Activated naive CD8-positive, alpha-beta T cell treated with anti-CD3 and anti-CD28 coated beads, Interleukin-2, amount 50 U/mL, for 24 hours (primary cell): ENCODE data around the gene KIAA1755.

Source experiments
- ATAC-seq: fragments of 150-1000 bp; cut with Tn5 transposase; one replicate; pipeline ENCODE4 v1.10.0; 2021
- DNase-seq: peaks from one replicate; pipeline ENCODE4 v3.0.0; 2021
- H3K27ac Mint-ChIP-seq: one replicate; pipeline ENCODE4 v1.8.0; 2021; ENCODE audit warnings: mild to moderate bottlenecking, mixed read lengths
- H3K27me3 Mint-ChIP-seq: one replicate; pipeline ENCODE4 v1.8.0; 2021; ENCODE audit warnings: mixed read lengths
- H3K36me3 Mint-ChIP-seq: one replicate; pipeline ENCODE4 v1.8.0; 2021; ENCODE audit warnings: low read depth, mixed read lengths
- H3K4me1 Mint-ChIP-seq: one replicate; pipeline ENCODE4 v1.8.0; 2021; ENCODE audit warnings: mixed read lengths
- H3K4me3 Mint-ChIP-seq: one replicate; pipeline ENCODE4 v1.8.0; 2021; ENCODE audit warnings: mild to moderate bottlenecking, moderate library complexity, mixed read lengths
- H3K9me3 Mint-ChIP-seq: one replicate; pipeline ENCODE4 v1.8.0; 2021; ENCODE audit warnings: mixed read lengths

KIAA1755 gene

DNA sequence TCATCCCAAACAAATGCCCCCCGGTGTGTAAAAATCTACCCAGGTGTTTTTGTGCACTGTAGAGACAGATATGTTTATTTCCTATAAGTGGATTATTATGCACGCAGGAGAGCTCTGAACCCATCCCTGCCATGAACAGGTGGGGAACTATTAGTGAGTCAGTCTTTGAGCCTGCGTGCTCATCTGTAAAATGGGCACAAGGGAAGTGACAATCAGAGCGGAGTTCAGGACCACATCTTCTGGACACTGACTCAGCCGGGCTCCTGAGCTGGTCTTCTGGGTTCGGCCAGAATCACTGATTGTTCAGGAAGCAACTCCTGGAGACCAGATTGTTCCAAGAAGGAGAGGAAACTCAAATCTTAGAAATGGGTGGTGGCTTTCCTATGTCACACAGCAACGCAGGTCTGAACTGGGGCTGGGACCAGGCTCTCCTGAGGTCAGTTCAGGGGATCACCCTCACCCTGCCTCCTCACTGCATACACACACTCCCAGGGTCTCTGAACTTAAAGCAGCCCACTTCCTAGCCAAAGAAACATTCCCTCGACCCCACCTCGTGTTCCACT lies 68.1 kb downstream of the KIAA1755 start:
- Mint-ChIP-seq H3K4me3 (no peak overlapping the region), H3K27ac (no peak overlapping the region), H3K9me3 (peaks cover 6% of the 10 kb centered on the region), H3K4me1 (no peaks in the 10 kb centered on the region), H3K36me3 (no peaks in the 10 kb centered on the region), H3K27me3 (peaks cover 8% of the 10 kb centered on the region)
- DNase-seq (no peak), ATAC-seq (no peak)

DNA sequence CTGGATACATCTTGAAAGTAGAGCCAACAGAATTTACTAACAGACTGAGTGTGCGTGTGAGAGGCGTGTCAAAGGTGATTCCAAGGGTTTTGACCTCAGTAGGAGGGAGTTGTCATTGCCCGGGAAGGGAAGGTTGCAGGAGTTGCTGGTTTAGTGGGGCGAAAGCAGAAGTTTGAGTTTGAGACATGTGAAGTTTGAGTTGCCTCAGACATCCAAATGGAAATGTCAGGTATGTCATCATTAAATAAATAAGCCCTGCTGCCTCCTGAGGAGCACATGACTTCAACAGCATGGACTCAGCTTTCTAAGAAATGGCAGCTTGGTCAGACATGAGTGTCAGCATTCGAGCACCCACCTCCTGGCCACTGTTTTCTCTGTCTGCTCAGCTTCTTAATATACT lies 68.9 kb downstream of the KIAA1755 start:
- Mint-ChIP-seq H3K36me3 (no peaks in the 10 kb centered on the region), H3K27me3 (peaks cover 8% of the 10 kb centered on the region), H3K9me3 (peaks cover 6% of the 10 kb centered on the region), H3K4me1 (no peaks in the 10 kb centered on the region), H3K4me3 (no peak overlapping the region), H3K27ac (no peak overlapping the region)
- ATAC-seq (no peak), DNase-seq (no peak)

DNA sequence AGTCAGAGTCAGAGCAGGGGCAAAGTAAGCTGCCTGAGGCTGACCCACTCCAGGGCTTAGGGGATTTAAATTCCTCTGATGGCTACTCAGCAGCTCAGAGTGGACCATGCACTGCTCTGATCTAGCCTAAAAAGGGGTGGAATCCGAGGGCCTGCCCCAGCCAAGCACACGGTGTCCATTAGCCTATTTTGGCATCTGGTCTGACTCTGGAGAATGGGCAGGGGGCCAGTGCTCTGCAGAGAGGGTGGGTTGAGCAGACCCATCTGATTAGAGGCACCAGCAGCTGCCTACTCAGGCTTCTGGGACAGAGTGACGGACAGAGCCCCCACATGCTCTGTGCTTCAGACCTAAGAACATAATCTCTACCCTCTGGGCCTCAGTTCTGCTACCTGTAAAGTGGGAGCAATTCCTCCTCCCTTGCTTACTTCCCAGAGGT lies 69.6 kb downstream of the KIAA1755 start:
- Mint-ChIP-seq H3K27ac (no peak overlapping the region), H3K27me3 (peaks cover 6% of the 10 kb centered on the region), H3K4me3 (no peak overlapping the region), H3K4me1 (no peaks in the 10 kb centered on the region), H3K36me3 (no peaks in the 10 kb centered on the region), H3K9me3 (peaks cover 6% of the 10 kb centered on the region)
- DNase-seq (no peak), ATAC-seq (no peak)

DNA sequence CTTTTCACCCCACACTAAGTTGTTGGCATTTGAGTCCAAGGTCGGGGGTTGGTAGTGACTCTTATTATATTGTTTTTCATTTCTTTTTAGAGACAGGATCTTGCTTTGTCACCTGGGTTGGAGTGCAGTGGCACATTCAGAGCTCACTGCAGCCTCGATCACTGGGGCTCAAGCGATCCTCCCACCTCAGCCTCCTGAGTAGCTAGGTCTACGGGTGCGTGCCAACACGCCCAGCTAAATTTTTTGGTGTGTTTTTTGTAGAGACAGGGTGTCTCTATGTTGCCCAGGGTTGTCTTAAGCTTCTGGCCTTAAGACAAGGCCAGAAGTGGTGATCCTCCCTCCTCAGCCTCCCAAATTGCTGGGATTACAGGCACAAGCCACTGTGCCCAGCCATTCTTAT lies 70.4 kb downstream of the KIAA1755 start:
- H3K9me3 Mint-ChIP-seq: peaks cover 6% of the 10 kb centered on the region
- peaks cover 5% of the 10 kb centered on the region for H3K27me3 Mint-ChIP-seq
- H3K4me3 Mint-ChIP-seq: no peak overlapping the region
- H3K27ac Mint-ChIP-seq: no peak overlapping the region
- ATAC-seq (no peak), DNase-seq (no peak)
- H3K4me1 Mint-ChIP-seq: no peaks in the 10 kb centered on the region
- no peaks in the 10 kb centered on the region for H3K36me3 Mint-ChIP-seq

DNA sequence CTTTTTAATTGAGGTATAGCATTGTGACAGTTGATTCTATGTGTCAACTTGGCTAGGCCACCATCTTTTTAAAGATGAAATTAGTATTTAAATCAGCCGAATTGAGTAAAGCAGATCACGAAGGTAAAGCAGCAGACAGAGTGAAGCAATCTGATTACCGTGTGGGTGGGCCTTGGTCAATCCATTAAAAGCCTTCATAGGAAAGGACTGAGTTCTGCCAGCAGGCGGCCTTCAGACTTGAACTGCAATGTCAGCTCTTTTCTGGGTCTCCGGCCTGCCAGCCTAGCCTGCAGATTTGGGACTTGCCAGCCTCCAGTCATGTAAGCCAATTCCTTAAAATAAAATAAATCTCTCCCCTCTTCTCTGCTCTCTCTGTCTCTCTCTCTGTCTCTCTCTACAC lies 73.0 kb downstream of the KIAA1755 start:
- Mint-ChIP-seq H3K27me3 (peaks cover 13% of the 10 kb centered on the region), H3K4me3 (no peak overlapping the region), H3K4me1 (no peaks in the 10 kb centered on the region), H3K27ac (no peak overlapping the region), H3K9me3 (no peaks in the 10 kb centered on the region), H3K36me3 (no peaks in the 10 kb centered on the region)
- no peak for ATAC-seq
- DNase-seq: no peak

DNA sequence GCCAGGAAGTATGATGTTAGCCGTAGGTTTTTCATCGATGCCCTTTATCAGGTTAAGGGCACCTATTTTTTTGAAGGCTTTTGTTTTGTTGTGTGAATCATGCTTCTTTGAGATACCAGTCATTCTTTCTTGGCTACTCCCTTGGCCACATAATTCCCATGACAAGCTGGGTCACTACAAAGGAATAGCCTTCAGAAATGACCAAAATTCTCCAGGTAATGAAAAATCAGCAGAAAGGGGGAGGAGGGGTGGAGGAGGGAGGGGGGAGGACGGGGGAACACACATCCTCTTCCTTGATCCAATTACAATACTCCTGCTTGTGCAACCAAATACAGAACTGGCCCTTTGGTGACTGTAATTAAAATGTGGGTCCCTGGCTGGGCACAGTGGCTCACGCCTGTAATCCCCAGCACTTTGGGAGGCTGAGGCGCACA lies 73.7 kb downstream of the KIAA1755 start:
- Mint-ChIP-seq H3K4me1 (no peaks in the 10 kb centered on the region), H3K27me3 (peaks cover 14% of the 10 kb centered on the region), H3K27ac (no peak overlapping the region), H3K9me3 (no peaks in the 10 kb centered on the region), H3K4me3 (no peak overlapping the region), H3K36me3 (no peaks in the 10 kb centered on the region)
- DNase-seq (no peak), ATAC-seq (no peak)

DNA sequence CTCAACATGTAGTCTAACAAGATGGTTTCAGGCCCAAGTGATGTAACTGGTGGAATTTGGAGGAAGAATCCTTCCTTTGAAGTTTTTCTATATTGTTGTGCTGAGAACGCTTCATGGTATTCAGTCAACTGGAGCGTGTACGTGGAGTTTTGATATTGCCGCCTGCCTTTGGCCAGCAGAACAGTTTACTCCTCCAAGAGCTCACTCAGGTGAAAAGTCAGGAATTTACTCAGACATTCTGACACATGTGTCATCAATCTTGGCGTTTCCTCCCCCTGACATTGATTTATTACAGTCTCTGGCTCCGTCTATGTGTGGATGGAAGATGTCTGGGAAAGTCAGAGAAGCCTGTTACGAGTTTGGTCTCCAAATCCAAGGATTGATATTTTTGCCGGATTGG lies 76.4 kb downstream of the KIAA1755 start:
- ATAC-seq (no peak), DNase-seq (no peak)
- H3K4me3 Mint-ChIP-seq: no peak overlapping the region
- no peaks in the 10 kb centered on the region for H3K36me3 Mint-ChIP-seq
- no peak overlapping the region for H3K27ac Mint-ChIP-seq
- no peaks in the 10 kb centered on the region for H3K9me3 Mint-ChIP-seq
- peaks cover 12% of the 10 kb centered on the region for H3K27me3 Mint-ChIP-seq
- H3K4me1 Mint-ChIP-seq: no peaks in the 10 kb centered on the region

DNA sequence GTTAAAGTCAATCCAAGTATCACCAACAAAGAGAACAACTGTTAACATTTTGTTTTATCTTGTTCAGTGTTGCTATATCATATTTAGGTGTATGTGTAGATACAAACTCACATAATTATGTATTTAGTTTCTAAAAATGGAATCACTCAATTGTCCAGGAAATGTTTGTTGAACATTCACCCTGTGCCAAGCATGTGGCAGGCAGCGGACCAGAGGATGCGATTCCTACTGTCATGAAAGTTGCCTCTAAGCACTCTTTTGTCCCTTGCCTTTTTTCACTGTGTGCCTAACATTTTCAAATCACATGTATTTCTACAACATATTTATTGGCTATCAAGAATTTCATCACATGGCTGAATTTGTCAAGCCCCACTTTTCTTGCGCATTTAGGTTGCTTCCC lies 78.6 kb downstream of the KIAA1755 start:
- Mint-ChIP-seq H3K9me3 (no peaks in the 10 kb centered on the region), H3K4me3 (no peak overlapping the region), H3K27me3 (peaks cover 23% of the 10 kb centered on the region), H3K27ac (no peak overlapping the region), H3K36me3 (no peaks in the 10 kb centered on the region), H3K4me1 (no peaks in the 10 kb centered on the region)
- DNase-seq: no peak
- no peak for ATAC-seq

DNA sequence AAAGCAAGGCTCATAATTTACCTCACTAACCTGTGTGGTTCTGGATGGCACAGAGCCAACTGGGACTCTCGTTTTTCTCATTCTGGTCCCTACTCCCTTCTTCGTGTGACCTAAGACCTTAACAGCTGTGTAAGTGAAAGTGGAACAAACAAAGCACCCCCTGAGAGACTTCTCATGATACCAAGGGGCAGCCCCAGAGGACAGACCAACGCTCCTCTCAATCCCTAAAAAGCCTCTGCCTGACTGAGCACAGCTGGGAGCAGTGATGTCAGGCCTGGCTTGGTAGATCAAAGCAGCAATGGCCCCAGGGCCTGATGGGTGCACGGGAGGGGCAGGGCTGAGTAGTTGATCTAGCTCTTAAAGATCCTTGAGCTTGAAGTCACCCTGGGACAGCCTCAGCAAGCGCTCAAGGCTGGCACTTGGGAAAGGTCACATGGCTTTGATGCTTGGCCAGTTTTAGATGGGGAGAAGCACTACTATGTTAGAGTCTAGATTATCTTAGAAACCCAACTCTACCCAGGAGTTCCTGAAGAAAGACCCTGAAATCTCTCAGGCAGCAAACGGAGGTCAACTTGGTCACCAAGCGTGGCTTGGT lies 79.2 kb downstream of the KIAA1755 start:
- DNase-seq (no peak), ATAC-seq (no peak)
- no peaks in the 10 kb centered on the region for H3K36me3 Mint-ChIP-seq
- peaks cover 24% of the 10 kb centered on the region for H3K27me3 Mint-ChIP-seq
- no peaks in the 10 kb centered on the region for H3K9me3 Mint-ChIP-seq
- H3K4me1 Mint-ChIP-seq: no peaks in the 10 kb centered on the region
- no peak overlapping the region for H3K27ac Mint-ChIP-seq
- no peak overlapping the region for H3K4me3 Mint-ChIP-seq

DNA sequence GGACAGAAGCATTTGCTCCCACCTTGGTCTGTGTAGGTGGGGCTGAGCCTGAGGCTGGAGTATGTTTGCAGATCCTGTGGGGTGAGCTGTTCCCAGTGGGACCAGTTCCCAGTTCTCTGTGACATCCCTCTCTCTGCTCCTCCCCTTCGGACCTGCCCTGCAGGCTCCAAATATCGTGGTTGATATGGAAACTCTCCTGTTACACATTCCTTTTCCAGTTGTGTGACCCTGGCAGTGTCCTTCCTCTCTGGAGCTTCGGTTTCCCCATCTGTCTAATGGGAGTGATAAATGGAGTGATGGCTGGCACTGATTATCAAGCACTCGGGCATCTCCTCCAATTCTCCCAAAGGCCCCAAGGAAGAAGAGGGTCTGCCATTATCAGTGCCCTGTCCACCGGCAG lies 79.8 kb downstream of the KIAA1755 start:
- no peaks in the 10 kb centered on the region for H3K4me1 Mint-ChIP-seq
- no peaks in the 10 kb centered on the region for H3K36me3 Mint-ChIP-seq
- peaks cover 24% of the 10 kb centered on the region for H3K27me3 Mint-ChIP-seq
- ATAC-seq (no peak), DNase-seq (no peak)
- H3K27ac Mint-ChIP-seq: no peak overlapping the region
- no peaks in the 10 kb centered on the region for H3K9me3 Mint-ChIP-seq
- no peak overlapping the region for H3K4me3 Mint-ChIP-seq

DNA sequence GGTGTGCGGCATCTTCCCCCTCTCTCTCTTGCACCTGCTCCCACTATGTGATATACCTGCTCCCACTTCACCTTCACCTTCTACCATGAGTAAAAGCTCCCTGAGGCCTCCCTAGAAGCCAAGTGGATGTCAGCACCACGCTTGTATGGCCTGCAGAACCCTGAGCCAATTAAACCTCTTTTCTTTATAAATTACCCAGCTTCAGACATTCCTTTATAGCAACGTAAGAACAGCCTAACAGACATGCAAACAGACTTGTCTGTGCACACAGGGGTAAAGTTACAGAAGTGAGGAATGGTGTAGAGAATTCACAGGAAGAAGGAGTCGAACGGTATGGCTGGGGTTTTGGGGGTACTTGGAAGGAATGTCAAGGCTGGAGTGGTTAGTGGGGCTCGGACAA lies 80.7 kb downstream of the KIAA1755 start:
- ATAC-seq: no peak
- no peaks in the 10 kb centered on the region for H3K9me3 Mint-ChIP-seq
- no peaks in the 10 kb centered on the region for H3K36me3 Mint-ChIP-seq
- H3K4me3 Mint-ChIP-seq: no peak overlapping the region
- H3K27ac Mint-ChIP-seq: no peak overlapping the region
- H3K27me3 Mint-ChIP-seq: peaks cover 22% of the 10 kb centered on the region
- no peak for DNase-seq
- no peaks in the 10 kb centered on the region for H3K4me1 Mint-ChIP-seq

DNA sequence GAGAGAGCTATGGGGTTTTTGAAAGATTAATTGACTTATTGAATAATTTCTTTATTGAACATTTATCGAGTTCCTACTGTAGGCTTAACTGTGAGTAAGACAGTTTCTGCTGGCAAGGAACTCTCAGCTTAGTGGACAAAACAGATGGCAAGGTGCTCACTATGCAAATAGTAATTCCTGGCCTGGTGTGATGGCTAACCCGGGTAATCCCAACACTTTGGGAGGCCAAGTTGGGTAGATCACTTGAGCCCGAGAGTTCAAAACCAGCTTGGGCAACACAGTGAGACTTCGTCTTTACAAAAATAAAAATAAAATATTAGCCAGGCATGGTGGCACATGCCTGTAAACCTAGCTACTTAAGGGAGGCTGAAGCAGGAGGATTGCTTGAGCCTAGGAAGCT lies 82.0 kb downstream of the KIAA1755 start:
- no peak for ATAC-seq
- H3K27ac Mint-ChIP-seq: no peak overlapping the region

DNA sequence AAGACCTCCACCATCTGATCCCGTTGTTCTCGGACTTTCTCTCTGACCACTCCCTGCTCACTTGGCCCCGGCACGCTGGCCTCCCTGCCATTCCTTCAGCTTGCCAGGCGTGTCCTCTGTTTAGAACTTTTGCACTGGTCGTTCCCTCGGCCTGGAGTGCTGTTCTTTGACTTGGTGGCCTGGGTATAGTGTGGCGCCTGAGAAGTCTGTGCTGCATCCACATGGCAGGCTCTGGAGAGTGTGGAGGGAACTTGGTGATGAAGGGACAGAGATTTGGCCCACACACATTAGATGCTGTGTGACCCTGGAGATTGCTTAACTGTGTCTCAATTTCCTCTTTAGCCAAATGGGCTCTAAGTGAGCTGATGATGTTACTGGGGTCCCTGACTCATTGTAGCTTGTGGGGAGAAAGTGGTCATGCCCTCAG lies 82.5 kb downstream of the KIAA1755 start:
- DNase-seq (no peak), ATAC-seq (no peak)
- Mint-ChIP-seq H3K27ac (no peak overlapping the region), H3K36me3 (no peaks in the 10 kb centered on the region), H3K9me3 (no peaks in the 10 kb centered on the region), H3K4me3 (no peak overlapping the region), H3K4me1 (no peaks in the 10 kb centered on the region), H3K27me3 (peaks cover 20% of the 10 kb centered on the region)

More for the DNA sequence above, 82.0 kb downstream of the KIAA1755 start:
- peaks cover 19% of the 10 kb centered on the region for H3K27me3 Mint-ChIP-seq
- DNase-seq: no peak
- no peaks in the 10 kb centered on the region for H3K36me3 Mint-ChIP-seq
- no peak overlapping the region for H3K4me3 Mint-ChIP-seq
- H3K9me3 Mint-ChIP-seq: no peaks in the 10 kb centered on the region
- H3K4me1 Mint-ChIP-seq: no peaks in the 10 kb centered on the region

DNA sequence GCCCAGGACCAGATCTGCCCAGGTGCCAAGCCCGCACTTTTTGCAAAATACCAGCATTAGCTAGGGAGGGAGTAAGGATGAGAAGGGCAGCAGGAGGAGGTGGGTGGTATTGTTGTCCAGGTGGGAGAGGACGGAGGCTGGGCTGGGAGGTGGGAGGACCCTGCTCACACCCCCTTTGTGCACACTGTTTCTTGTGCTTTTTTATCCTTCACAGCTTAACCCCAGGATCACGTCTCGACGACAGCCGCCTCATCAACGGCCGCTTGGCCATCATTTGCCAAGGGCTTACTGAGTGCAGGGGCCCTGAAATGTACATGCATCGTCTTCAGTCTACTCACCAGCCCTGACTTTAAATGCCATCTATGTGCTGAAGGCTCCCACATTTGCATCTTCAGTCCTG lies 83.3 kb downstream of the KIAA1755 start:
- Mint-ChIP-seq H3K27me3 (peaks cover 21% of the 10 kb centered on the region), H3K27ac (no peak overlapping the region), H3K36me3 (no peaks in the 10 kb centered on the region), H3K4me1 (no peaks in the 10 kb centered on the region), H3K9me3 (no peaks in the 10 kb centered on the region), H3K4me3 (no peak overlapping the region)
- ATAC-seq (no peak), DNase-seq (no peak)

DNA sequence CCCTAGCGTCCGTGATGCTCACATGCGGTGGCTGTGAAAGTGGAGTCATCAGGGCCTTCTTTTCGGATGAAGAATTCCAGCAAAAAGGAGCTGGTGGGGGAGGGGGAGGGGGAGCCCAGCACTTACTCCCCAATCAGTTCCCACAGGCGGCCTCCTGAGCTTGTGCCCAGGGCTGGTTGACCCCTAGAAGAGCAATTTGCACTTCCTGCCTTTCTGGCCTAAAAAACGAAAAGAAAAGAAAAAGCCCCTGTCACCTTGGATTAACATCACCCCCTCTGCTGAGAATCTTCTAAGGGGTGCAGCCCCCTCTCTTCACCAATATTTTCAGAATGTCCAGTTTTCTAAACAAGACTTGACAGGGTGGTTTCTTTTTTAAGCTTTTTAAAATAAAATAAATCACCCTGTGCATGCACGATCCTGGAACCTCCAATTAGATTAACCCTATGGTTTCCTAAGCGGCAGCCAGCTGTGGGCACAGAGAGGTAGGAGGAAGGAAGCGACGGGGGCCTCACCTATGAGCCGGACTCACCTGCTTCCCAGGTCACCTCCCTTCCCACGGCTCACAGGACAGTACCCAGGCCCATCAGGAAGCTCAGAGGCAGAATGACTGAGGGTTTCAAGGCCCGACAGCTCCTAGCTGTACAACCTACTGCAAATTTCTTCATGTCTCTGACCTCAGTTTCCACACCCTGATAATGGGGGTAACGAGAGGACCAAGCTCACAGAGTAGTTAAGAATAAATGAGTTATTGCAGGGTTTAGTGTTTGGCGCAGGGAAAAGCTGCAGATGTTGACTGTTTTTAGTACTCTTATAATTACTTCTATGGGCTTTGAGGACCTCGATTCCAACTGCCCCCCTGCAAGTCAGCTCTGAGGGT lies 85.0 kb downstream of the KIAA1755 start:
- Mint-ChIP-seq H3K4me3 (no peak overlapping the region), H3K9me3 (no peaks in the 10 kb centered on the region), H3K27ac (no peak overlapping the region), H3K4me1 (no peaks in the 10 kb centered on the region), H3K36me3 (no peaks in the 10 kb centered on the region), H3K27me3 (peaks cover 25% of the 10 kb centered on the region)
- ATAC-seq (no peak), DNase-seq (no peak)
